Sigmoid colon (tissue), 7 donors: ENCODE results near the gene HSF4. TPM values are rescaled to one million over a fixed set of nuclear protein-coding genes. Genes with fewer than 3 reads are reported as not detected.

Source experiments
- DNase-seq: peaks from one replicate; pipeline ENCODE4 v3.0.0-alpha.2; 2019
- H3K27ac ChIP-seq, 4 donors: fragments of 200-600 bp; sonication (generic); one replicate each; pipeline ENCODE4 v1.5.1; 2016 to 2019; ENCODE audit warnings: mild to moderate bottlenecking in 1 of 4
- H3K27me3 ChIP-seq, 3 donors: fragments of 200-600 bp; sonication (generic); one replicate each; pipeline ENCODE4 v1.5.1; 2019; ENCODE audit warnings: mild to moderate bottlenecking in 1 of 3
- H3K36me3 ChIP-seq, 4 donors: fragments of 200-600 bp; sonication (generic); one replicate each; pipeline ENCODE4 v1.5.1; 2016 to 2019
- H3K4me1 ChIP-seq, 4 donors: fragments of 200-600 bp; sonication (generic); one replicate each; pipeline ENCODE4 v1.5.1; 2017 to 2019
- H3K4me3 ChIP-seq, 4 donors: fragments of 200-600 bp; sonication (generic); one replicate each; pipeline ENCODE4 v1.5.1; 2017 to 2019; ENCODE audit warnings: mild to moderate bottlenecking in 2 of 4, moderate library complexity in 1 of 4
- H3K9me3 ChIP-seq, 4 donors: fragments of 200-600 bp in 3 of 4; sonication (generic) in 3 of 4; one replicate each; pipeline versions ENCODE4 v1.5.1 to v1.6.1; 2013 to 2019
- EP300 ChIP-seq, 4 donors: sonication (generic); formaldehyde crosslinking; IDR thresholded peaks; one replicate each; pipeline ENCODE4 v1.6.1; 2017; ENCODE audit warnings: antibody characterized with exemption in 4 of 4
- POLR2A ChIP-seq, 2 donors: fragments of 450-650 bp; IDR thresholded peaks; one replicate each; pipeline ENCODE4 v1.6.1; 2016; ENCODE audit warnings: antibody characterized with exemption in 2 of 2, mild to moderate bottlenecking in 2 of 2, moderate library complexity in 2 of 2
- POLR2AphosphoS5 ChIP-seq, 4 donors: sonication (generic); formaldehyde crosslinking; IDR thresholded peaks; one replicate each; pipeline ENCODE4 v1.6.1; 2017; ENCODE audit warnings: antibody characterized with exemption in 4 of 4
- WGBS, 2 donors: extraction: QIAGEN DNeasy Blood & Tissue Kit; methylation state at CpG; one replicate each; pipeline ENCODE4 v1.1.7; 2013; 5-methylcytosine and 5-hydroxymethylcytosine counted together
- intact Hi-C: fragments of 100-400 bp; cut with DNase I; formaldehyde crosslinking; loops from one replicate; pipeline ENCODE4 v1.15.1; 2023
- polyA plus RNA-seq, 3 donors: library from polyadenylated mRNA; stranded (reverse); fragments of 200-250 nt; gene quantifications; one replicate each; pipeline ENCODE4 v1.2.3, GENCODE V29; 2013
- total RNA-seq, 4 donors: library from RNA; depleted of rRNA; stranded (reverse); fragments of >200 nt; gene quantifications; one replicate each; pipeline ENCODE4 v1.1.0, GENCODE V29; 2016
- TF ChIP-seq, protein P1 (sequence below), 4 experiments: fragments of 450-650 bp in 3 of 4; fragments of 200-600 bp in 1 of 4; IDR thresholded peaks; one replicate each; pipeline ENCODE4 v1.5.1; 2016 to 2019; ENCODE audit warnings: antibody characterized with exemption in 4 of 4, mild to moderate bottlenecking in 3 of 4, moderate library complexity in 2 of 4
- donor health status: healthy with polysubstance abuse.
- donor health status: Bipolar disorder and iron deficiency.
- donor health status: healthy.

The HSF4 gene
- total and polyA plus RNA-seq, 7 donors = 1.2 to 109 (median 21.2) TPM

DNA sequence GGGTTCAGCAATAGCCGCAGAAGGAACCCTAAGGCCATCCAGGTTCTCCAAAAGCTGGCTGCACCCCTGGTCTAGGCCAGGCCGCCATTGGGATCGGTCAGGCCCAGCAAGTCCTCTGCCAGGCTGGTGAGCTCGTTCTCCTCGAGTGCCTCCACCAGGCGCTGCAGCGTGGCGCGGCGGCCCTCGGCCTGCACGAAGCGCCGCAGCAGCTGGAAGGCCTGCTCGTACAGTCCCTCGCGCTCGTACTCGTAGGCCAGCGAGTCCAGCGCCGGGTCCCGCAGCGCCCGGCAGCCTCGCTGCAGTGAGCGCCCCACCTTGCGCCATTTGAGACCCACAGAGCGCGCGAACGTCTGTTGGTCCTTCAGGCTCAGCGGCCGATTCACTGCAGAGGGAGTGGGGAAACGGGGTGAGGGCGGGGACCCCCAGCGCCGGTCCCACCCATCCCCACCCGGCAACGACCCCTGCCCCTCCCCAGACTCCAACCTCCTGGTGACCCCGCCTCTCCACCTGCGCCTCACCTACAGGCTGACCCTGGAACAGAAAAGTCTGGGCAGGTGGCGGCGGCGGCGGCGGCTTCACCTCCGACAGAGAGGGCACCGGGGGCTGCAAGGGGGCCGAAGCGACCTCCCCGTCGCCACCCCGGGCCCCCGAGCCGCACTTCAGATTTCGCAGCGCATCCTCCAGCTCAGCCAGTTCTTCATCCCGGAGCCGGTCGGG lies 9.8 kb upstream of the HSF4 start:
- Histone ChIP-seq H3K4me1 (peaks cover 0 to 48% (median 42%) of the 10 kb centered on the region in 4 donors), H3K4me3 (peak overlapping the region in 1 of 4 donors; percentile 20), H3K36me3 (no peaks in the 10 kb centered on the region), H3K27ac (no peak overlapping the region), H3K27me3 (peaks cover 0 to 26% (median 20%) of the 10 kb centered on the region in 3 donors), H3K9me3 (no peaks in the 10 kb centered on the region)
- DNase-seq = no peak
- TF ChIP-seq EP300 (IDR thresholded peaks at IDR 0.05) (no peak), POLR2A (IDR thresholded peaks at IDR 0.05) (no peak), POLR2AphosphoS5 (IDR thresholded peaks at IDR 0.05) (no peak)
- TF ChIP-seq, protein P1, sequence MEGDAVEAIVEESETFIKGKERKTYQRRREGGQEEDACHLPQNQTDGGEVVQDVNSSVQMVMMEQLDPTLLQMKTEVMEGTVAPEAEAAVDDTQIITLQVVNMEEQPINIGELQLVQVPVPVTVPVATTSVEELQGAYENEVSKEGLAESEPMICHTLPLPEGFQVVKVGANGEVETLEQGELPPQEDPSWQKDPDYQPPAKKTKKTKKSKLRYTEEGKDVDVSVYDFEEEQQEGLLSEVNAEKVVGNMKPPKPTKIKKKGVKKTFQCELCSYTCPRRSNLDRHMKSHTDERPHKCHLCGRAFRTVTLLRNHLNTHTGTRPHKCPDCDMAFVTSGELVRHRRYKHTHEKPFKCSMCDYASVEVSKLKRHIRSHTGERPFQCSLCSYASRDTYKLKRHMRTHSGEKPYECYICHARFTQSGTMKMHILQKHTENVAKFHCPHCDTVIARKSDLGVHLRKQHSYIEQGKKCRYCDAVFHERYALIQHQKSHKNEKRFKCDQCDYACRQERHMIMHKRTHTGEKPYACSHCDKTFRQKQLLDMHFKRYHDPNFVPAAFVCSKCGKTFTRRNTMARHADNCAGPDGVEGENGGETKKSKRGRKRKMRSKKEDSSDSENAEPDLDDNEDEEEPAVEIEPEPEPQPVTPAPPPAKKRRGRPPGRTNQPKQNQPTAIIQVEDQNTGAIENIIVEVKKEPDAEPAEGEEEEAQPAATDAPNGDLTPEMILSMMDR (IDR thresholded peaks at IDR 0.05) = no peak
- intact Hi-C loops = loop anchor here (1.0 to 10.0 kb wide), 4 partner anchors 31 to 260 kb away; no protein-coding TSS in a partner anchor
- WGBS, 2 donors = 40 to 55% methylated on average over 61 of the region's 61 CpGs

DNA sequence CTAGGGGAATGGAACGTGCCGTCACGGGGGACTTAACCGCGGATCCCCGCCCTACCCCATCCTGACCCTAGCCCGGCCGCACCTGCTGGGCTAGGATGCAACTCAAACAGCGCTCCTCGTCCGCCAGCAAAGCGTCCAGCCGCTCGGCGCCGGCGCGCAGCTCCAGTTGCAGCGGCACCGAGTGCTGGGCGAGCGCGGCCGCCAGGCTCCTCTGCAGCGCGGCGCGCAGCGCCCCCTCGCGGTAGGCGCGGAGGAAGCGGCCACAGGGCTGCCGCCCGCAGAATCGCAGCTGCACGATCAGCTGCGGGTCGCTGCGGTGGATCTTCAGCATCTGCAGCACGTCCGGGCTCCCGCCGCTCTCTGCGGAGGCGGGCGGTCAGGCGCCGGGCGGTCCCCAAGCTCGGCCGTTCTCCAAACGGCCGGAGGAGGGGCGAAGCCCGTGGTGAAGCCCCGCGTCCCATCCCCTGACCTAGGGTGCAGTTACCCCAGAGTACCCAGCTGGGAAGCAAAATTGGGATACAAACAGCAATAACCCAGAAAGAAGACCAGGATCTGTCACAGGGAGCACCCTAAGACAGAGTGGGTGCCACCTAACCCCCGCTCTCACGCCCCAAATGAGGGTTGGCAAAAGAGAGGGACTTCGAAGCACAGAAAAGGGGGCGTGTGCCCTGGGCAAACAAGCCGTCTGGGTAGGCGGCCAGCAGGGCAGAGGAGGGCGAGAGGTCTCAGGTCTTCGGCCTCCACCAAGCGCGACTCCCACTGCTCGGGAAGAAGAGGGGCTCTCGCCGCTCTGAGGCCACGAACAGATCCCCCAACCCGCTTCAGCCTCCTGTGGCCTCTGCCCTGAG lies 9.0 kb upstream of the HSF4 start:
- peak overlapping the region in 1 of 4 donors; percentile 20 for H3K4me3 ChIP-seq
- H3K9me3 ChIP-seq = no peaks in the 10 kb centered on the region
- DNase-seq = peak; percentile 85
- no peak overlapping the region for H3K27ac ChIP-seq
- 7 to 14% methylated on average over 74 of the region's 74 CpGs for WGBS, 2 donors
- H3K4me1 ChIP-seq = peaks cover 0 to 45% (median 41%) of the 10 kb centered on the region in 4 donors
- intact Hi-C loops = loop anchor here (1.0 to 10.0 kb wide), 4 partner anchors 30 to 261 kb away; no protein-coding TSS in a partner anchor
- TF ChIP-seq POLR2A (IDR thresholded peaks at IDR 0.05) = no peak
- no peak for TF ChIP-seq EP300 (IDR thresholded peaks at IDR 0.05)
- TF ChIP-seq, protein P1 (IDR thresholded peaks at IDR 0.05) = peak; percentile 36 to 97 (median 74)
- no peak for TF ChIP-seq POLR2AphosphoS5 (IDR thresholded peaks at IDR 0.05)
- peaks cover 0 to 18% (median 12%) of the 10 kb centered on the region in 3 donors for H3K27me3 ChIP-seq
- H3K36me3 ChIP-seq = no peaks in the 10 kb centered on the region

DNA sequence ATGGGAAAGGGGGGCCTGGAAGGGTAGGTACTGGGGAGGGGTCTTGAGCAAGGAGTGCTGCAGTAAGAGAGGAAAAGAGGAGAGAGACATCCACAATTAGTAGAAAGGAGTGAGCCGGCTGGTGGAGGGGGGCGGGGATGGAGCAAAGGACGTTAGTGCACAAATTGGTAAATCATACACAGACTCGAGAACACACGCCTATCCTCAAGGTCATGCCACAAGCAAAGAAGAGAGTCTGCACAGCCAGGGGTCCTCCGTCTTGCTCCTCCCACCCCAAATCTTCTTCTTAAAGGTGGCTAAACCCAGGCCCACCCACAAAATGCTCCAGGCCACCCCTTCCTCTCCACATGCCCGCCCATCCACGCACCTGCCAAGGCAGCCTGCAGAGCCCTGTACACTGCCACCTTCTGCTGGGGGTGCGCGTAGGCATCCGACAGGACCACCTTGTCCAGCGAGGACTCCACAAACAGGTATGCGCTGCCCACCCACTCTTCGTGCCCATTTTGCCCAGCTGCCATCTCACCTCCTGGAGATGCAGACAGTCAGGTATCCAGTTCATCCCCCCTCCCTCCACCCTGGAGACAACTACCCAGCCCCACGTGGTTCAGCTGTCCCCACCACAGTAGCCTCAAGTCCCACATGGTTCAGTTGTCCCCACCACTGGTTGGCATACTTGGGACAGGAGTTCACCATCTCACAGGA lies 8.3 kb upstream of the HSF4 start:
- no peaks in the 10 kb centered on the region for H3K9me3 ChIP-seq
- H3K4me1 ChIP-seq = peaks cover 0 to 45% (median 40%) of the 10 kb centered on the region in 4 donors
- DNase-seq = peak; percentile 62
- WGBS, 2 donors = 44 to 68% methylated on average over 15 of the region's 15 CpGs
- intact Hi-C loops = loop anchor here (5.0 to 10.0 kb wide), 2 partner anchors 44 to 261 kb away; no protein-coding TSS in a partner anchor
- TF ChIP-seq EP300 (IDR thresholded peaks at IDR 0.05) (no peak), POLR2A (IDR thresholded peaks at IDR 0.05) (no peak), POLR2AphosphoS5 (IDR thresholded peaks at IDR 0.05) (no peak)
- TF ChIP-seq, protein P1 (IDR thresholded peaks at IDR 0.05) = no peak
- H3K27me3 ChIP-seq = peaks cover 0 to 22% (median 9%) of the 10 kb centered on the region in 3 donors
- H3K36me3 ChIP-seq = no peaks in the 10 kb centered on the region
- no peak overlapping the region for H3K27ac ChIP-seq
- no peak overlapping the region for H3K4me3 ChIP-seq

DNA sequence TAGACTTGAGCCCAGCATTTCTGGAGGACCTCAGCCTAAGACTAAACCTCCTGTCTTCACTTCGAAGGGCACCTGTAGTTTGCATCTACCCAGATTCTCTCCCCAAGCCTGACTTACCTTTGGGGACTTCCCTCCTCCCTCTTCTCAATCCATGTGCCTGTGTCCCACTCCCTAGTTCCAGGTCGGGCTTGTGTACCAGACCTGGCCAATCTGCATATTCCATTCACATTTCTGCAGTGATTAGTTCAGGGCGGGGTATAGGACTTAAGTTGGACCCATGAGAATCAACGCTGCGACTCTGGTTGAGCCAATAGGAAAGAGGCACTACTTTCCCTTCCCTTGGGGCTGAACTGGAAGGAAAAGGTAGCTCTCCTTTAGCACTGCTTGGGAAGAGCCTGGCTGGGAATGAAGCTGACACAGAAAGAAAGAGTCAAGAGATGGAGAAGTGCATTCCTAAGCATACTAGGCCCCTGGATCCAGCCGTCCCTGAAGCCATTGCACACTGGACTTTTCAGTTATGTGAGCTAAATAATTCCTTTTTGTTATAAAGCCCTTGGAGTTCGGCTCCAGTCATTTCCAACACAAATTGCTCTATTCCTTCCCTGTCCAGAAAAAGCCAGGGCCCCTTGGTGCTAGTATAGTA lies 7.3 kb upstream of the HSF4 start:
- H3K27me3 ChIP-seq = peaks cover 0 to 31% (median 17%) of the 10 kb centered on the region in 3 donors
- H3K9me3 ChIP-seq = no peaks in the 10 kb centered on the region
- TF ChIP-seq POLR2A (IDR thresholded peaks at IDR 0.05) (no peak), EP300 (IDR thresholded peaks at IDR 0.05) (no peak), POLR2AphosphoS5 (IDR thresholded peaks at IDR 0.05) (no peak)
- TF ChIP-seq, protein P1 (IDR thresholded peaks at IDR 0.05) = no peak
- H3K4me1 ChIP-seq = peaks cover 0 to 50% (median 46%) of the 10 kb centered on the region in 4 donors
- no peak overlapping the region for H3K4me3 ChIP-seq
- no peak overlapping the region for H3K27ac ChIP-seq
- intact Hi-C loops = loop anchor here (5.0 to 10.0 kb wide), 2 partner anchors 45 to 262 kb away; no protein-coding TSS in a partner anchor
- no peaks in the 10 kb centered on the region for H3K36me3 ChIP-seq
- WGBS, 2 donors = 80 to 84% methylated on average over 7 of the region's 7 CpGs
- DNase-seq = peak; percentile 17
